GM23338 (cell line): Measurements from ENCODE around the gene KLKB1. TPM values are rescaled to one million over a fixed set of nuclear protein-coding genes. Genes with fewer than 3 reads are reported as not detected.

Experiments
- ATAC-seq: fragments of 200-7000 bp; cut with Tn5 transposase; 3 replicates; pipeline ENCODE4 v1.9.1; 2020
- DNase-seq: peaks from one replicate; pipeline ENCODE4 v3.0.0-alpha.2; 2015; ENCODE audit warnings: low spot score
- H2AFZ ChIP-seq: fragments of 200-600 bp; sonication (generic); 2 replicates; pipeline ENCODE4 v1.8.0; 2016; ENCODE audit warnings: antibody characterized with exemption, mild to moderate bottlenecking, moderate library complexity
- H3F3A ChIP-seq: fragments of 200-600 bp; sonication (generic); replicated peaks from 2 replicates; pipeline ENCODE4 v1.8.0; 2017; ENCODE audit warnings: antibody characterized with exemption, mixed run types, low read depth
- H3K27ac ChIP-seq: fragments of 200-600 bp; sonication (generic); 2 replicates; pipeline ENCODE4 v1.6.1; 2016; ENCODE audit warnings: low read depth
- H3K27me3 ChIP-seq: fragments of 200-600 bp; sonication (generic); 2 replicates; pipeline ENCODE4 v1.8.0; 2016; ENCODE audit warnings: mild to moderate bottlenecking, mixed run types, moderate library complexity; ENCODE audit not compliant: insufficient read depth
- H3K36me3 ChIP-seq: fragments of 200-600 bp; sonication (generic); 2 replicates; pipeline ENCODE4 v1.8.0; 2016; ENCODE audit warnings: mild to moderate bottlenecking; ENCODE audit not compliant: insufficient read depth
- H3K4me1 ChIP-seq: fragments of 200-600 bp; sonication (generic); 2 replicates; pipeline ENCODE4 v1.8.0; 2016; ENCODE audit warnings: mild to moderate bottlenecking, moderate library complexity; ENCODE audit not compliant: insufficient read depth
- H3K4me2 ChIP-seq: fragments of 200-600 bp; sonication (generic); 2 replicates; pipeline ENCODE4 v1.7.1; 2017; ENCODE audit warnings: mixed run types
- H3K4me3 ChIP-seq: fragments of 200-600 bp; sonication (generic); 2 replicates; pipeline ENCODE4 v1.6.1; 2016; ENCODE audit warnings: mixed run types
- H3K79me2 ChIP-seq: fragments of 200-600 bp; sonication (generic); replicated peaks from 2 replicates; pipeline ENCODE4 v1.8.0; 2017; ENCODE audit warnings: mild to moderate bottlenecking; ENCODE audit not compliant: insufficient read depth
- H3K9me2 ChIP-seq: fragments of 200-600 bp; sonication (generic); 2 replicates; pipeline ENCODE4 v1.8.0; 2017; ENCODE audit not compliant: insufficient read depth
- H4K20me1 ChIP-seq: fragments of 200-600 bp; sonication (generic); replicated peaks from 2 replicates; pipeline ENCODE4 v1.8.0; 2017; ENCODE audit warnings: mild to moderate bottlenecking; ENCODE audit not compliant: insufficient read depth
- H3K27ac Mint-ChIP-seq: 2 replicates; pipeline ENCODE4 v1.8.0; 2020; ENCODE audit warnings: inconsistent platforms, mild to moderate bottlenecking, moderate library complexity, mixed read lengths
- H3K27me3 Mint-ChIP-seq: 3 replicates; pipeline ENCODE4 v1.8.0; 2022; ENCODE audit warnings: low read depth, mild to moderate bottlenecking, moderate library complexity, mixed read lengths, inconsistent platforms; ENCODE audit not compliant: insufficient read depth, poor library complexity
- H3K36me3 Mint-ChIP-seq: 3 replicates; pipeline ENCODE4 v1.8.0; 2021; ENCODE audit warnings: low read depth, mild to moderate bottlenecking, inconsistent platforms, moderate library complexity, mixed read lengths
- H3K4me1 Mint-ChIP-seq: 3 replicates; pipeline ENCODE4 v1.8.0; 2020; ENCODE audit warnings: mild to moderate bottlenecking, inconsistent platforms, mixed read lengths
- H3K4me3 Mint-ChIP-seq: 3 replicates; pipeline ENCODE4 v1.8.0; 2021; ENCODE audit warnings: moderate library complexity, mild to moderate bottlenecking, inconsistent platforms, mixed read lengths
- H3K9me3 Mint-ChIP-seq: 3 replicates; pipeline ENCODE4 v1.8.0; 2020; ENCODE audit warnings: moderate library complexity, mild to moderate bottlenecking, inconsistent platforms, mixed read lengths
- CREB1 ChIP-seq: fragments of 250-450 bp; sonication (Bioruptor Pico); IDR thresholded peaks from 2 replicates; pipeline ENCODE4 v1.5.0; 2020; ENCODE audit warnings: low read depth, mild to moderate bottlenecking, moderate library complexity
- CTCF ChIP-seq, 2 experiments: fragments of 200-600 bp in 1 of 2; sonication (generic) in 1 of 2; conservative IDR thresholded peaks; 2 replicates each; pipeline versions ENCODE4 v1.5.1 to v1.6.1; 2016 to 2017; ENCODE audit warnings: antibody characterized with exemption in 2 of 2, low read depth in 2 of 2, mild to moderate bottlenecking in 2 of 2, moderate library complexity in 1 of 2
- ETS1 ChIP-seq: IDR thresholded peaks from 2 replicates; pipeline ENCODE4 v1.6.1; 2016; ENCODE audit warnings: antibody characterized with exemption
- EZH2 ChIP-seq: fragments of 200-600 bp; sonication (generic); IDR thresholded peaks from one replicate; pipeline ENCODE4 v1.8.0; 2017; ENCODE audit warnings: antibody characterized with exemption, mild to moderate bottlenecking, low read depth; ENCODE audit not compliant: unreplicated experiment
- EZH2phosphoT487 ChIP-seq: fragments of 200-600 bp; sonication (generic); IDR thresholded peaks from one replicate; pipeline ENCODE4 v1.8.1; 2018; ENCODE audit warnings: antibody characterized with exemption; ENCODE audit not compliant: unreplicated experiment
- JUNB ChIP-seq: IDR thresholded peaks from one replicate; pipeline ENCODE4 v1.6.1; 2016; ENCODE audit warnings: antibody characterized with exemption; ENCODE audit not compliant: unreplicated experiment
- NANOG ChIP-seq: IDR thresholded peaks from 2 replicates; pipeline ENCODE4 v1.6.1; 2016; ENCODE audit warnings: antibody characterized with exemption, borderline replicate concordance
- POLR2AphosphoS5 ChIP-seq: IDR thresholded peaks from 2 replicates; pipeline ENCODE4 v1.6.1; 2016; ENCODE audit warnings: antibody characterized with exemption, low read depth
- REST ChIP-seq: IDR thresholded peaks from one replicate; pipeline ENCODE4 v1.6.1; 2018; ENCODE audit warnings: antibody characterized with exemption; ENCODE audit not compliant: unreplicated experiment
- STAT1 ChIP-seq: IDR thresholded peaks from one replicate; pipeline ENCODE4 v1.6.1; 2016; ENCODE audit warnings: antibody characterized with exemption; ENCODE audit not compliant: unreplicated experiment
- ZNF114 ChIP-seq: fragments of 250-450 bp; sonication (Bioruptor Pico); IDR thresholded peaks from 2 replicates; pipeline ENCODE4 v1.5.0; 2020; ENCODE audit warnings: mild to moderate bottlenecking, moderate library complexity
- ZNF331 ChIP-seq: fragments of 250-450 bp; sonication (Bioruptor Pico); IDR thresholded peaks from 2 replicates; pipeline ENCODE4 v1.5.0; 2020; ENCODE audit warnings: low read depth, mild to moderate bottlenecking, moderate library complexity
- ZNF462 ChIP-seq: fragments of 250-450 bp; sonication (Bioruptor Pico); IDR thresholded peaks from 2 replicates; pipeline ENCODE4 v1.5.0; 2020; ENCODE audit warnings: mild to moderate bottlenecking, moderate library complexity
- polyA plus RNA-seq: library from polyadenylated mRNA; unstranded; fragments of >200 nt; fragmentation: Nextera tagmentation; extraction: Ambion mirVana; gene quantifications from 2 replicates; pipeline ENCODE4 v1.2.1, GENCODE V29; 2016
- total RNA-seq: library from RNA; depleted of rRNA; stranded (reverse); fragments of >200 nt; shearing (Covaris generic); gene quantifications from 2 replicates; pipeline ENCODE4 v1.2.3, GENCODE V29; 2014

KLKB1 gene
- total and polyA plus RNA-seq, 2 experiments from 2014 or later, result 8.6 to 10.9 TPM

- peak overlapping the region; percentile 96 for H3K27ac ChIP-seq
- peak; percentile 80 for DNase-seq
Measured at GRCh38 chr4:186266729-186267456, 39.6 kb downstream of the KLKB1 start.

More at GRCh38 chr4:186266729-186267456, 39.6 kb downstream of the KLKB1 start:
- peak; percentile 96 for ATAC-seq
- Histone ChIP-seq H4K20me1 (no peaks in the 10 kb centered on the region), H3K27me3 (no peaks in the 10 kb centered on the region), H3K79me2 (no peaks in the 10 kb centered on the region), H2AFZ (no peak overlapping the region), H3K4me2 (peak overlapping the region; percentile 66), H3K36me3 (no peaks in the 10 kb centered on the region), H3K4me1 (peaks cover 40% of the 10 kb centered on the region), H3F3A (no peaks in the 10 kb centered on the region), H3K9me2 (no peaks in the 10 kb centered on the region; the same call in 1 of the 2 replicates), H3K4me3 (peak overlapping the region; percentile 38)
- Mint-ChIP-seq H3K27me3 (peaks cover 2% of the 10 kb centered on the region), H3K4me3 (peak overlapping the region; percentile 60), H3K27ac (peak overlapping the region; percentile 96), H3K4me1 (peaks cover 42% of the 10 kb centered on the region), H3K36me3 (peaks cover 12% of the 10 kb centered on the region; the same call in 1 of the 3 replicates), H3K9me3 (peaks cover 4% of the 10 kb centered on the region)
- TF ChIP-seq ZNF462 (CRISPR knock-in tag), result no peak
- TF ChIP-seq REST, result no peak
- no peak for TF ChIP-seq CTCF (conservative IDR thresholded peaks at IDR 0.05; ENCODE audit: low read depth in 2 of 2)
- TF ChIP-seq POLR2AphosphoS5, result no peak
- TF ChIP-seq ETS1, result no peak
- no peak for TF ChIP-seq ZNF114
- no peak for TF ChIP-seq ZNF331 (CRISPR knock-in tag)
- TF ChIP-seq EZH2phosphoT487, result no peak
- no peak for TF ChIP-seq STAT1
- TF ChIP-seq NANOG, result no peak; the same call in 1 of the 2 replicates
- no peak for TF ChIP-seq JUNB
- no peak for TF ChIP-seq CREB1 (CRISPR knock-in tag)
- TF ChIP-seq EZH2, result no peak
